ENCODE measurements around the gene FAM9C.

- TF ChIP-seq CTCF (optimal IDR thresholded peaks at IDR 0.05 in 1 of 3, IDR thresholded peaks at IDR 0.05 in 1 of 3, conservative IDR thresholded peaks at IDR 0.05 in 1 of 3; ENCODE audit: extremely low read depth in 1 of 3, insufficient read depth in 2 of 3, low read length in 3 of 3) (no peak), EZH2 (IDR thresholded peaks at IDR 0.05; ENCODE audit: low read length) (no peak)
Measured at GRCh38 chrX:12989461-12989860, 55.0 kb downstream of the FAM9C start.
